Uterus (tissue), 4 donors: ENCODE results near the gene CLCN3. TPM values are rescaled to one million over a fixed set of nuclear protein-coding genes. Genes with fewer than 3 reads are reported as not detected.
"Not testable (repeated sequence)": the region's sequence is repeated elsewhere in the genome, so short reads cannot be mapped to it uniquely, and the experiment has no call there.

Experiments used
- DNase-seq, 2 donors: peaks; one replicate each; pipeline ENCODE4 v3.0.0-alpha.2; 2019 to 2020
- H3K27ac ChIP-seq, 2 donors: fragments of 200-600 bp; sonication (generic); 1 replicate in 1 of 2; 2 replicates in 1 of 2; pipeline ENCODE4 v1.5.1; 2016 to 2018
- H3K27me3 ChIP-seq, 2 donors: fragments of 200-600 bp; sonication (generic); one replicate each; pipeline ENCODE4 v1.5.1; 2018 to 2019; ENCODE audit warnings: control low read depth in 1 of 2
- H3K36me3 ChIP-seq, 2 donors: fragments of 200-600 bp; sonication (generic); one replicate each; pipeline ENCODE4 v1.5.1; 2019; ENCODE audit warnings: control low read depth in 1 of 2
- H3K4me1 ChIP-seq, 2 donors: fragments of 200-600 bp; sonication (generic); one replicate each; pipeline ENCODE4 v1.5.1; 2018 to 2019; ENCODE audit warnings: control low read depth in 1 of 2
- H3K4me3 ChIP-seq, 2 donors: fragments of 200-600 bp; sonication (generic); 1 replicate in 1 of 2; 2 replicates in 1 of 2; pipeline ENCODE4 v1.5.1; 2018 to 2019; ENCODE audit warnings: mild to moderate bottlenecking in 1 of 2
- H3K9me3 ChIP-seq, 2 donors: fragments of 200-600 bp; sonication (generic); one replicate each; pipeline ENCODE4 v1.5.1; 2019; ENCODE audit warnings: control low read depth in 1 of 2
- POLR2A ChIP-seq, 2 donors: fragments of 450-650 bp; IDR thresholded peaks; one replicate each; pipeline ENCODE4 v1.6.1; 2016; ENCODE audit warnings: antibody characterized with exemption in 2 of 2, mild to moderate bottlenecking in 1 of 2, moderate library complexity in 1 of 2
- intact Hi-C: fragments of 100-400 bp; cut with DNase I; formaldehyde crosslinking; loops from one replicate; pipeline ENCODE4 v1.15.1; 2023; ENCODE audit warnings: low total_unique reads
- total RNA-seq, 4 donors: library from RNA; depleted of rRNA in 3 of 4; stranded (reverse); fragments of >200 nt in 3 of 4; gene quantifications; one replicate each; pipeline versions ENCODE4 v1.1.0 to v1.2.4, GENCODE V29; 2014 to 2023
- TF ChIP-seq, protein P1 (sequence below), 4 experiments: fragments of 200-600 bp in 2 of 4; fragments of 450-650 bp in 2 of 4; sonication (generic) in 2 of 4; IDR thresholded peaks; one replicate each; pipeline ENCODE4 v1.5.1; 2016 to 2019; ENCODE audit warnings: antibody characterized with exemption in 4 of 4, mild to moderate bottlenecking in 2 of 4, moderate library complexity in 1 of 4
- donor health status: DM: yes; HTN: yes; CAD: no.

The CLCN3 gene
- total RNA-seq, 4 donors from 2014 or later = 12.4 to 57.3 (median 33.5) TPM

- Histone ChIP-seq H3K27ac (peak overlapping the region in 1 of 2 donors; percentile 45), H3K4me1 (no peaks in the 10 kb centered on the region), H3K4me3 (no peak overlapping the region), H3K36me3 (no peaks in the 10 kb centered on the region), H3K27me3 (peaks cover 0 to 6% of the 10 kb centered on the region in 2 donors), H3K9me3 (no peaks in the 10 kb centered on the region)
- intact Hi-C loops = no loop called here
- TF ChIP-seq, protein P1, sequence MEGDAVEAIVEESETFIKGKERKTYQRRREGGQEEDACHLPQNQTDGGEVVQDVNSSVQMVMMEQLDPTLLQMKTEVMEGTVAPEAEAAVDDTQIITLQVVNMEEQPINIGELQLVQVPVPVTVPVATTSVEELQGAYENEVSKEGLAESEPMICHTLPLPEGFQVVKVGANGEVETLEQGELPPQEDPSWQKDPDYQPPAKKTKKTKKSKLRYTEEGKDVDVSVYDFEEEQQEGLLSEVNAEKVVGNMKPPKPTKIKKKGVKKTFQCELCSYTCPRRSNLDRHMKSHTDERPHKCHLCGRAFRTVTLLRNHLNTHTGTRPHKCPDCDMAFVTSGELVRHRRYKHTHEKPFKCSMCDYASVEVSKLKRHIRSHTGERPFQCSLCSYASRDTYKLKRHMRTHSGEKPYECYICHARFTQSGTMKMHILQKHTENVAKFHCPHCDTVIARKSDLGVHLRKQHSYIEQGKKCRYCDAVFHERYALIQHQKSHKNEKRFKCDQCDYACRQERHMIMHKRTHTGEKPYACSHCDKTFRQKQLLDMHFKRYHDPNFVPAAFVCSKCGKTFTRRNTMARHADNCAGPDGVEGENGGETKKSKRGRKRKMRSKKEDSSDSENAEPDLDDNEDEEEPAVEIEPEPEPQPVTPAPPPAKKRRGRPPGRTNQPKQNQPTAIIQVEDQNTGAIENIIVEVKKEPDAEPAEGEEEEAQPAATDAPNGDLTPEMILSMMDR (IDR thresholded peaks at IDR 0.05) = no peak
- TF ChIP-seq POLR2A (IDR thresholded peaks at IDR 0.05) = no peak
- no peak for DNase-seq
These were observed 150.0 kb downstream of the CLCN3 start for GRCh38 chr4:169770416-169770815.

DNA sequence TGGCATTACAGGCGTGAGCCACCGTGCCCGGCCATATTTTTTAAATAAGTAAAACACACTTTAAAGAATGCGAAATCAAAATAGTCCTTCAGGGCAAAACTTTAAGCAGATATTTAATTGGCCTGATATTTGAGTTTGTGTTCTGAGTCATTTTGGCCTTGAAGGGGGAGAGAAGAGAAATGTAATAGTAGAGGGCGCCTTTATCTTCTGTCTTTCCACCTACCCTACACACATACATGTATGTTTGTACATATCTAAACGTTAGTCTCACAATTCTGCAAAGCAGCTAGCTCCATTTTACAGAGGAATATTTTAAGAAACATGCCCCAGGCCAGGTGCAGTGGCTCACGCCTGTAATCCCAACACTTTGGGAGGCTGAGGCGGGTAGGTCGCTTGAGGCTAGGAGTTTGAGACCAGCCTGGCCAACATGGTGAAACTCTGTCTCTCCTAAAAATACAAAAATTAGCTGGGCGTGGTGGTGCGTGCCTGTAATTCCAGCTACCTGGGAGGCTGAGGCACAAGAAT is 151.2 kb downstream of the CLCN3 start:
- H3K27ac ChIP-seq = peak overlapping the region in 1 of 2 donors; percentile 45
- H3K9me3 ChIP-seq, H3K4me3 ChIP-seq, H3K4me1 ChIP-seq, H3K36me3 ChIP-seq, H3K27me3 ChIP-seq, DNase-seq, intact Hi-C loops: not testable (repeated sequence)

Other genes with a start within 250 kb of the CLCN3 start
- gene NEK1, start 8.0 kb upstream of the CLCN3 start, total RNA-seq = 10 to 100 TPM; 18.8 to 33.8 (median 25.0) TPM
- 100 to 1,000 TPM in 1 of 4 donors, 10 to 100 TPM in 3; 23.6 to 169 (median 61.9) TPM for gene HPF1, start 137.4 kb downstream of the CLCN3 start, total RNA-seq